GM18505 (cell line): ENCODE data around the gene SRGAP2B.
A peak's percentile ranks its signal among the peaks of the same experiment; 100 is the strongest.
"Not testable (repeated sequence)": the region's sequence is repeated elsewhere in the genome, so short reads cannot be mapped to it uniquely, and the experiment has no call there.

Experiments used
- ATAC-seq: cut with Tn5 transposase; IDR thresholded peaks from one replicate; pipeline ENCODE4 v1.9.1; 2021; ENCODE audit not compliant: unreplicated experiment

SRGAP2B gene

GRCh38 chr1:145093517-145094149 lies 1.5 kb downstream of the SRGAP2B start:
- not testable (repeated sequence) for ATAC-seq

- not testable (repeated sequence) for ATAC-seq
These were observed 12.5 kb downstream of the SRGAP2B start for GRCh38 chr1:145082483-145083255.

GRCh38 chr1:145080193-145080592 lies 14.9 kb downstream of the SRGAP2B start:
- not testable (repeated sequence) for ATAC-seq

- not testable (repeated sequence) for ATAC-seq
These were observed 15.4 kb downstream of the SRGAP2B start for GRCh38 chr1:145079737-145080136.

GRCh38 chr1:145078787-145079370 lies 16.2 kb downstream of the SRGAP2B start:
- ATAC-seq = not testable (repeated sequence)

GRCh38 chr1:145077872-145078786 lies 17.0 kb downstream of the SRGAP2B start:
- not testable (repeated sequence) for ATAC-seq

GRCh38 chr1:145076877-145077276 lies 18.3 kb downstream of the SRGAP2B start:
- not testable (repeated sequence) for ATAC-seq

GRCh38 chr1:145074021-145074559 lies 21.0 kb downstream of the SRGAP2B start:
- not testable (repeated sequence) for ATAC-seq

- not testable (repeated sequence) for ATAC-seq
These were observed 23.6 kb downstream of the SRGAP2B start for GRCh38 chr1:145071569-145071968.

GRCh38 chr1:145066486-145066885 lies 28.6 kb downstream of the SRGAP2B start:
- not testable (repeated sequence) for ATAC-seq

GRCh38 chr1:145065194-145065826 lies 29.8 kb downstream of the SRGAP2B start:
- ATAC-seq = not testable (repeated sequence)

- ATAC-seq = not testable (repeated sequence)
These were observed 31.0 kb downstream of the SRGAP2B start for GRCh38 chr1:145063941-145064648.

GRCh38 chr1:145063285-145063684 lies 31.8 kb downstream of the SRGAP2B start:
- ATAC-seq = not testable (repeated sequence)

GRCh38 chr1:145058184-145058583 lies 36.9 kb downstream of the SRGAP2B start:
- ATAC-seq = not testable (repeated sequence)

GRCh38 chr1:145055217-145055760 lies 39.8 kb downstream of the SRGAP2B start:
- peak; percentile 98 for ATAC-seq

- ATAC-seq = not testable (repeated sequence)
These were observed 41.7 kb downstream of the SRGAP2B start for GRCh38 chr1:145053428-145053827.

GRCh38 chr1:145052019-145052776 lies 42.9 kb downstream of the SRGAP2B start:
- ATAC-seq = not testable (repeated sequence)
